HG02852 (cell line): ENCODE data around the gene SPOCK1.

Experiments
- ATAC-seq: cut with Tn5 transposase; IDR thresholded peaks from one replicate; pipeline ENCODE4 v1.9.1; 2021; ENCODE audit warnings: mild to moderate bottlenecking, moderate library complexity; ENCODE audit not compliant: unreplicated experiment

The SPOCK1 gene

DNA sequence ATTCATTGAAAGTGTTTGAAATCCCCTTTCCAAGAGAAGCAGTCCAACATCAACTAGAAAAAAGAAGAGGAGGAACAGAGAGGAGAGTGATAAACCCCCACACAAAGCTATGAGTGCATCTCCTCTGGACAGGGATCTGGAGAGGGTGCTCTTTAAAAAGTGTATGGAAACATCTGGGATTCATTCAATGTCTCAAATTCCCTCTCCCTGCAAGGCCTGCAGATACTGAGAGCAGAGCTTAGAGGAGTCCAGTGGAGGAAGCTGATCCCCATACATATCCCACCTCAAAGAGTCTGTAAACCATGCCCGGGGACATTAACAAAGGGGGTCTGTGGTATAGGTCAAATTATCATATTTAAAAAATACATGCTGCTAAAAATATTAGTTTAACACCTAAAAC is 2.2 kb downstream of the SPOCK1 start:
- no peak for ATAC-seq

DNA sequence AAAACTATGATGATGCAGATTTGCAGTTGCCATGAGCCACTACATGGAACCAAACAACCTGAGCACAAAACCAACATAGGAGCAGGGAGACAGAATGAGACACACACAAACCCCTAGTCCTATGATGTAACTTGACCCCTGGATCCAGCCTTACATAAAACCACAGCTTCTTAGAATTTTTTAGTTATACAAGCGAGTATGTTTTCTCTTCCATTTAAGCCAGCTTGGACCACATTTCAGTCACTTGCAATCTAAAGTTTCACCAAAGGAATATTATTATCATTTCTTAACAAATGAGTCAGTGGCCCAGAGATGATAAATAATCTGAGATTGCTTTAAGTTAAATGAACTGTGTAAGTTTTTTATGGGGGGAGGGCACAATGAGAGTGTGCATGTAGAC is 6.8 kb downstream of the SPOCK1 start:
- ATAC-seq, result no peak

DNA sequence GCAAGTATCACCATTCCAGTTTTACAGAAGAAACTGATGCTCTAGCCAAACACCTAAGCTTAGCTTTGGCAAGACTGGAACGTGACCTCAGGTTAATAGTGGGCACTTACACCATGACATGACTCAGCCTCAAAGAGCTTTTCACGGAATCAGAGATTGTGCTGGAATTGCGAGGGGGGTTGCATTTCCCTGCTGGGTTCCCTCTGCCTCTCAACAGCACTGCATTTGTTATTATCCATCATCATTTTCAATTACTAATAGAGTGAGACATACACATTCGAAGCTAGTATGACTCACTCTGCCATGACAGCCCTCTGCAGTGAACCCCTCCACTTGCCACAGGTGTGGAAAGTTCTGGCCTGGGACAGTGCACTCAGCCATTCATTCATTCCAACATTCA is 8.0 kb downstream of the SPOCK1 start:
- ATAC-seq, result no peak

DNA sequence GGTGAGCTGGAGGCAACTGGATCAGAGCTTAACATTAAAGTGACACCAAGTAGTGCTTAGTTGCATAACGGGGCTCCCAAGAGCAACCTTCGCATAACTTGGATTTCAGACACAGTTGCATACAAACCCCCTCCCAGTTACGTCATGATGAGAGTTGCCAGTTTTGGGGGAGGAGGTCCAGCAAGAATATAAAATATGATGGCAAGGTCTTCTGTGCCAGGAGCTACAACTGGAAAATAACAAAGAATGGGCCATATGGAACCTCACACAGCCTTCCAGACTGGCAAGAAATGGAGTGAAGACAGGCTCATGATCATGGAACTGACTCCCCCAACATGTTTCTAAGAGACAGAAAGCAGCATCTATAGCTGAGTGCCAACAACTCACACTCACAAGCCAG is 8.5 kb downstream of the SPOCK1 start:
- no peak for ATAC-seq

DNA sequence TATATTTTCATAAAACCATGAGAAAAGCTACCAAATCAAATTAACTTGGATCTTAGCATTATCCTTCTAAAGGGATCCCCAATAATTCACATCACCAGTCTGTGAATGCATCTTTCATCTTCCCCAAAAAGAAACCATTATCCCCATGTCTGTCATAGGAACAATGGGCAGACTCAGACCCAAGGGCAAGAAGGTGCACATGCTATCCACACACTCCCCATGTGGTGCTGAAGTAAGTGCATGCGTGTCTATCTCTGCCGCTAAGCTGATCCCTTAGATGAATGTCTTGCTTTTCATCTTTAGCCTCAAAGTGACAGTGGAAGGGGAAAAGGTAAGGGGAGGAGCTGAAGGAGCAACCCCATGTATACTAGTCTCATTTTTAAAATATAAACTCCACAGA is 10.2 kb downstream of the SPOCK1 start:
- ATAC-seq, result no peak

DNA sequence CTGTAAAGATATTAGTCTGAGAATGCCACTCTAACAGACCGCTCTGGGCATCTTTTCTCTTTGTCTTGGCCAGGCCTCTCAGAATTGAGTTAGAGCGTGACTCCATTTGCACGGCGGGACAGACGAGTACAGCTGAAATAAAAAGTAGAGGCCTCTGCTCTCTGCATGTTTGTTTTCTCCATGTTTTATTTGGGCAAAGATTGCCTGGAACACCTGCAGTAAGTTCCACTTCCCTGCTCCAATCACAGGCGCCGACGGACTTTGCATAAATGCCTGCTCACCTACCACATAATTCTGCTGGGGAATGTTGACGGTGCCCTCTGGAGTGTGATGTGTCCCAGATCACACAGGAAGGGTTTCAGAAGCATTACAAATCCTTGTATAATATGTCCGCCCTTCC is 10.6 kb downstream of the SPOCK1 start:
- no peak for ATAC-seq

DNA sequence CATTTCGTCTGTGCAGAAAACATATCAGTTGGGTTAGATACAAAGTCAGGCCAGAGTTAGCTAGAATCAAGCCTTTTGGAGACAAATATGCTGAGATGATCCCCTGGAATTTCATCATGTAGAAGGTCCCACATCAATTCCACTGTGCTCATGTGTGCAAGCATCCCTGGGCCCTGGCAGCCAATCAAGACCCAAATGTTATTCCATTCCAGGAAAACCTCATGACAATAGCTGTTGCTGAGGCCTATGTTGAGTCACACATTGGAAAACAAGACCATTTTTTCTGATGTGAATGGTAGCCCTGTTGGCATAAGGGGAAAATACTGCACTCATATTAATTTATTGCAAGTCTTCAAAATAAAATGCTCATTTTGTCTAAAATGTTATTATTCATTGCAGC is 11.5 kb downstream of the SPOCK1 start:
- no peak for ATAC-seq

DNA sequence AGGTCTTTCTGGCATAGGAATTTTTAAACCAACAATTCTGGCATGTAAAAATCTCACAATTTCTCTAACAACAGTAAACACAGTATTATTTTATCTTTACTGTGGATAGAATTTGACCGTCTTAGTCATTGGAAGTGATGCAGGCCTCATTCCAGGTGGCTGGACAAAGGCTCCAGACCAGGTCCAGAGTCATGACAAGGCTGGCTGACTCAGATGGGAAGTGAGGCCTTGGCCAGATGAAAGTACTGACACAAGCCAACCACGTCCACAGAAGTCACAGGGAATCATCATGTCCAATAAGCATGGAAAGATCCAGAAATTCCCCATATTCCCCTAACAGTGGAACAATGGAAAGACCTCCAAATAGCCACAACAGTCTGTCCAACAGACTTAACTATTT is 12.4 kb downstream of the SPOCK1 start:
- no peak for ATAC-seq

DNA sequence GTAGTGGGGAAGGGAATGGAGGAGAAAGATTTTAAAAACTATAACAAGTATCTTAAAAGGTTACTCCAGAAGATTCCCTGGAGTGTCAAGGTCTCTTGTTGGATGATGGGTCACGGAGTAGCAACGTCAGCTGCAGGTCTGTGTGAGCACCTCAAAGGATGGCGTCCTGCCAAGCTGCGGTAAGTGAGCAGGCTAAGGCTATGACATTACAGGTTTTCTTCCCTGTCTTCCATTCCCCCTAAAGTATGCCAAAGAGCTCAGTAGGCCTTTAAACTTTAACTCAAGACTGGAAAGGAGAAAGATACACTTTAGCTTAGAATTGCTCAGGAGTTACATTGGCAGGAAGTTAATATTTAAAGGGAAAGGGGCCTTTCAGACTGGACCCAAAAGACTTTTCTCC is 17.5 kb downstream of the SPOCK1 start:
- no peak for ATAC-seq

DNA sequence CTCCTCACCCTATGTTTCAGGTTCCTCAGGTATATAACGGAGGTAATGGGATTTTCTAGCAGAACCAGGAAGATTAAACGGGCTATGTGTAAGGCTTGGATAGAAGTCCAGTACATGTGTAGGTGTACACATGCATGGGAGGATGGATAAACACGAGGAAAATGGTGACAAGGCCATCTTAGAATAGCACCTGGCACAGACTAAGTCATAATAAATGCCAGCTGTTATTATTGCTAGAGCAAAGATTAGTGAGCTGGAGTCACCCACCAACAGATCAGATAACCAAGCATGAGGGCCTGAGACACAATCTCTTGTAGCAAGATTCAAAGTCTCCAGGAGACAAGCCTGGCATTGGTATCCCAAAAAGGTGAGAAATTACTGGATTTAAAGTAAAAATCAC is 21.1 kb downstream of the SPOCK1 start:
- ATAC-seq, result no peak

DNA sequence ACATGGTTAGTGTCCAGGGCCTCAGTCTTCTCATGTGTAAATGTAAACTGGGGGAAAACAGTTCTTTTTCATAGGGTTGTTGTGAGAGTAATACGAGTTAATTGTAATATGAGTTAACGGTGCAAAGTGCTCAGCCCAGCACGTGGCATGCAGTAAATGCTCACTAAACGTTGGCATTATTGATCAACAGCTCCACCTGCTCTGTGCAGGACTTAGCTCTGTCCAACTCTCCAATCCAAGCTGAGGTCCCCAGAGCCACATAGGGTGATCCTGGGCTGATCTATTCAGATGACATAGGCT is 28.3 kb downstream of the SPOCK1 start:
- no peak for ATAC-seq

DNA sequence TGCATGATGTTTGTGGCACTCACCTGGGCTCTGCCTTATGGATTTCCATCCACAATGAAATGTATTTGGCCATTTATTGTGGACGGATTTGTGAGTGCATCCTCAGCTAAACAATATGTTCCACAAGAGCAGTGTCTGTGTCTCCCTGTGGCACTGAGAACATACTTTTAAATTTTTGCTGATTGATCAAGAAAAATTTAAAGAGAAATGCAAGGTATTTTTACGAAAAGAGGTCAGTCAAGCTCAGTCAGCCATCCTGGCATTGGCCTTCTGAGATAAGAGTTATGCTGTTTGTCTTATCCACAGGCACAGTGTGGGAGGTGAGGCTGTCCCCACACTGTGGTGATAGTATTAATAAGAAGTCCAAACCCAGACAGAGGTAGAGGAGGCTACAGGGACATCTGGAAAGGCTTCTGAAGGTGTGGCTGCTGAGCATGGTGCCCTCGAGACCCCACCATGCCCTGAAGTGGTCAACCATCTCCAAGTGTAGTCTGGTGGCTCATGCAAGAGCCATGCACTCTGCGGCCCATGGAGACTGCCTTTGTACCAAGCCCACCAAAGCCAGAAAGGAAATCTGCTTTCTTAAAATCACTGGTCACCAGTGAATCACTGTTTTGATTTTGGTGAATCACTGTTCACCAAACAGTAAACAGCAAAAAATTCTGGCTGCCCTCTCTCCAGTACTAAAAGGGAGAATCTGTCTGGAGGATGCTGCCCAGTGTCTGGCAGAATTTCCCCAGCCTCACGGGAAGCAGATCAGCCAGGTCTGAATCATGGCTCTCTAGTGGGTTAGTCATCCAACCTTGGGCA is 28.8 kb downstream of the SPOCK1 start:
- ATAC-seq, result no peak

DNA sequence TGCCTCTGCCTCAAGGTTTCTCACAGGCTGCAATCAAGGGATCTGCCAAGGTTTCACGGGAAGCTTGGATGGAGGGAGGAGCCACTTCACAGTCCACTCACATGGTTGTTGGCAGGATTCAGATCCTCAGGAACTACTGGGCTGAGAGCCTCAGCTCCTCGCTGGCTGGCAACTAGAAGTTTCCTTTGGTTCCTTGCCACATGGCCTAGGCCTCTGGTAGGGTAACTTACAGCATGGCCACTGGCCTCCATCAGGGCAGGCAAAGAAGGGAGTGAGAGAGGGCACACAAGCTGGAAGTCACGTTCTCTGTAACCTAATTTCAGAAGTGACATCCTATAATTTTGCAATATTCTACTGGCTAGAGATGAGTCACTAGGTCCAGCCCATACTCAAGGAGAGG is 32.2 kb downstream of the SPOCK1 start:
- no peak for ATAC-seq

DNA sequence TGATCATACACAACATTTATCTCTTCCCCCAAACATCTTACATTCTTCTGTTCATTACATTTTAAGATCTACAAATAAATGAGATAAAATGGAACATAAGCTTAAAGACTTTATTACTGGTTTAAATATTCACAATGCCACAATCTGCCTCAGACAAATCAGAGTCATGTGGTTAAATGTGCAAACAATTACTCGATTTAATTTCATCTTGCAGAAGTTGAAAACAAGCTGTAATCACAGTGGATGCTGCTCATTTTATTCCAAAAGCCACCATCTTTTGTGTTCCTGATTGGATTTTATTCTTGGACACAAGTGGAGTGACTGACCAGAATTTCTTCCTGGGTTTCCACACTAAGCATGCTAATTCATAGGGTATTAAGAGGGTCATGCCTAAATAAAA is 33.2 kb downstream of the SPOCK1 start:
- no peak for ATAC-seq

DNA sequence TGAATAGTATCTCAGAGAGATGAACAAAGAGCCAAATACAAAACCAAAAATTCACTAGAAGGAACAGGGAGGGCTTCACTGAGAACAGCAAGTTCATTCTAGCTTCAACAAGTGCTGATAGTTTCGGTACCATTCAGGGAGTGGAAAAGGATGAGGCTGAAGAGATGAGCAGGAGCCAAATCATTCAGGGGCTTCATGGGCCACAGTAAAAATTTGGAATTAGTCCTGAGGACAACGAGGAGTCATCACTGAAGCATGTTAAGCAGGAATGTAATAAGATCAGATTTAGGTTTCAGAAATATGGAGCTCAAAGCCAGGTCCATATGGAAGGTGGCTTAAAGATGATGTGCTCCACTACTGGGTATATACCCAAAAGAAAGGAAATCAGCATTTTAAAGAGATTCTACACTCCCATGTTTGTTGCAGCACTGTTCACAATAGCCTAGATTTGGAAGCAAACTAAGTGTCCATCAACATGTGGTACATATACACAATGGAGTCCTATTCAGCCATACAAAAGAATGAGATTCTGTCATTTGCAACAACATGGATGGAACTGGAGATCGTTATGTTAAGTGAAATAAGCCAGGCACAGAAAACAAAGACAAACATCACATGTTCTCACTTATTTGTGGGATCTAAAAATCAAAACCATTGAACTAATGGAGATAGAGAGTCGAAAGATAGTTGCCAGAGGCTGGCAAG is 36.2 kb downstream of the SPOCK1 start:
- no peak for ATAC-seq

DNA sequence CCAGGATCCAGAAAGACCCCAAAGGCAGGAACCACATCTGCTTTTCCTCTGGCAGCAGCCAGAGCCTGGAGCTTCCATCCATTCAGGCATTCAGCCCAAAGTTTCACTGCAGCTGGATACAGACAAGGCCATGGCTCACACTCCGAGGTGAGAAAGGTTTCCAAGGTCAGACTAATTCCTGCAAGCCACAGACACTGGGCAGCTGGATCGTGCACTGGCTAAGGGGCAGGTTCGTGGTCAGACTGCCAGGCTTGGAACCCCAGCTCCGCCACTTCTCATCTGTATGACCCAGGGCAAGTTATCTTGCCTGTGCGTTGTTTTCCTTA is 36.9 kb downstream of the SPOCK1 start:
- ATAC-seq, result no peak

DNA sequence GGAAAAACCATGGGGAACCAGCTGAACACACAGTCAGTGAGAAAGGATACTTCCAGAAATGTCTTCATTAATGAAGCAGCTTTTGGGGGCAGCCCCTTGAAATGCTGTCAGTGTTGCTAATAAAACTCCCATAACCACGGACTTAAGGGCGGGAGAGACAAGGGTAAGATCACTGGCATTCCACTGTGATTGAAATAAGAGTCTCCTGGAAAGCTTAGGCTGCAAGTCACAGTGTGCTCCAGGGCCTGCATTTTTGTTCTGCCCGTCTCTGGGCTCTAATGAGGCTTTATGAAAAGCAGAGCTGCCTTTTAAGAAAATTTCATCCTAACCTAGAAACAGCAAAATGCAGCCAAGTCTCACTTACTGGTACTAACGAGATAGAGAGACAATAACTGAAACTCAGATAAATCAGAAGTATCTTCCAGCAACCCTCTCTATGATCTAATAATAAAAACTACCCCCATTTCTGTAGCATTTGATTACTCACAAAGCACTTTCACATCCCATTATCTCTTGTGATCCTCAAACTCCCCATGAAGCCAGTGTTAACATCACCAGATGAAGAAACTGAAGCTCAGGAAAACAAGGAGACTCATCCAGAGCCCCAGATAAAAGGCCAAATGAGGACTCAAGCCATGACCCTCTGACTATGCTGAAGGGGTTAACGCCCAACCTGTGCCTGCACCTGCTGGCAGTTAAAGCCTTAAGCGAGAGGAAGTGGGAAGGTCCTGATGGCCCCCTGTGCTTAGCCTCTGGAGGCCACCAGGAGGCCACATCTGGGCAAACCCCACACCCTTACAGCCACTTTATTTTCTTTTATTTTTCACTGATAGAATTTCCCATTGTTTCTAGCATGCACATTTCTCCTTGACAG is 37.5 kb downstream of the SPOCK1 start:
- ATAC-seq, result no peak

DNA sequence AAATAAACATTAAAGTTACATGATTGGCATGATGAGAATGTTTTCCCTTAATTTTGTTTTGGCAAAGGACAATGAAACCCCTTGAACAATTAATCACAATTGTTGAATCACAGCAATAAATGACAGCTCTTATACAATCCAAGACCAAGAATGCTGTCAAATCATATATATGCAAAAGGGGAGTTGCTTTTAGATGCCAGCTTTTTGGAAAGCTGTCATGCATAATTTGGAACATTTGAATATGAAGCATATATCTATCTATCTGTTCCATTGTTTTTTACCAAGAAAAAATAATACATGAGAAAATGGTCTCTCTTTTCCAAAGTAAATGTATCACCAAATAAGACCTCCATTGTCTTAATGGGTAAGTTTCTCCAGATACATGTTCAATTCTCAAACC is 44.5 kb downstream of the SPOCK1 start:
- no peak for ATAC-seq

DNA sequence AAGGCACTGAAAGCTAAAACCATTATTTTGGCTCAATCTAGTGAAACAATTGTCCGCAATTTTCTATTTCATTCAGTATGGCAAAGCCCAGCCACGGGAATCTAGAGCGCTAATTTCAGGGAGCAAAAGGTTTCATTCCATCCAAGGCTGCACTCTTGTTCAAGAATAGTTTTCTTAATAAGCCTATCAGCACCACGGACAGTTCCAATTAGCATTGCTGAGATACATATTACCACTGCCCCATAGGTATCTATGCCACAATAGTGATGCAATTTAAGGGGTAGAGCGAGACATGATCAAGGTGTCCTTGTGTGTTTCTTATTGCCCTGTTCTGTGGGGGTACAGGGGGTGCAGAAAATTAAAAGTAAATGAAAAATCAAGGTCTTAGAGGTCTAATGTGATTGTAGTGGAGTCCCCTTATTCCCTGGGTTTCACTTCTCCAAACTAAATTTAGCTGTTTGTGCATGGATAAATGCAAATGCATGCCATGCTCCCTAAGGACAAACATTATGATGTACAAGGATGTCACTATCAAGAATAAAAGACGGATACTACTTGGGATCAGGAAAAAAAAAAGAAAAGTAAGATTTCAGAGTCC is 45.5 kb downstream of the SPOCK1 start:
- ATAC-seq, result no peak

DNA sequence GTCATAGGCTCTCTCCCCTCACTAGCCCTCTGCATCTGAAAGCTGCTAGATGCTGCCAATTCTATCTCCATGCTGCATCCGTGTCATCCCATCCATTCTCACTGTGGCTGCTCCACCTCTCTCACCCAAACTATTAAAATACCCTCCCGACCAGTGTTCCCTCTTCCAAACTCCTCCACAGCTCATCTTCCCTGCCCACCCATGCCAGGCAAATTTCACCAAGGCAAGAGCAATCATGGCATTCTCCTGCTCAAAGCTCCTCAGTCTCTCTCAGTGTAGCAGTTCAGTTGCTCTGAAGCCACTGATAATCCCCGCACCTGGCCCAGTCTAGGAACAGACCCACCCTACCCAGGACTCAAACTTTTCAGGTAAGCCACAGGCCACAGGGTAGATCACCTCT is 48.4 kb downstream of the SPOCK1 start:
- ATAC-seq, result no peak

DNA sequence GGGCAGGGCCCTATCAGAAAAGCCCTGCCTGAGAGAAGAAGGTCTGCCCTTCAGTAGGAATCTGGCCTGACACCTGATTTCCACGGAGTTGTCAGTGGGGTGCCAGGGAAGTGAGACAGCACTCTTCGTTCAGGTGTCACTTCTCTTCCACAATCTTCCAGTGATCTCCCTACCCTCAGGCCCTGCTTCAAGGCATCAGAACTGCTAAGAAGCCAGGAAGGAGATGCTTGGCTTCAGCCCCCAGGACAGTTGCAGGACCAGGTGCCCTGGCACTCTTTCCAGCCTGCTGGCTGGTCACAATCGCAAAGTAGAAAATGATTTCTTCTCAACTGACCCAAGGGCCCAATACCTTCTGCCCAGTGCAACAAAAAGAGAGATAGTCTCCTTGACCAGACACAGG is 50.3 kb downstream of the SPOCK1 start:
- ATAC-seq, result no peak

DNA sequence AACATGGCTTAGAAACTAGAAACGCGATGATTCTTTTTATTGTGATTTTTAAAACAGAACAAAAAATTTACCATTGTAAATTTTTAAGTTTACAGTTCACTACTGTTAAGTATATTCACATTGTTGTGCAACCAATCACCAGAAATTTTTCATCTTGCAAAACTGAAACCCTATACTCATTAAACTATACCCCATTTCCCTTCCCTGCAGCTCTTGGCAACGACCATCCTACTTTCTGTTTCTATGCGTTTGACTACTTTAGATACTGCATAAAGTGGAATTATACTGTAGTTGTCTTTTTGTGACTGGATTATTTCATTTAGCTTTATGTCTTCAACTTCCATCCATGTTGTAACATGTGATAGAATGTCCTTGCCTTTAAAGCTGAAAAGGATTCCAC is 52.5 kb downstream of the SPOCK1 start:
- ATAC-seq, result no peak
